ENCODE results near the gene ATP8B1. TPM values are rescaled to one million over a fixed set of nuclear protein-coding genes. Genes with fewer than 3 reads are reported as not detected.

ATP8B1 gene
- total RNA-seq, 4 donors from 2014 or later, result 1.6 to 4.2 (median 2.6) TPM

- intact Hi-C loops (cut with DNase I; ENCODE audit: low total_unique reads) (no loop called here), in situ Hi-C loops (cut with MboI; ENCODE audit: low sequenced_read_pairs in 4 of 4) (no loop called here)
- H3K4me1 ChIP-seq, result peaks cover 10 to 11% of the 10 kb centered on the region in 2 donors
- no peak overlapping the region for H3K4me3 ChIP-seq
- H3K9me3 ChIP-seq, result no peaks in the 10 kb centered on the region
- no peak overlapping the region for H3K27ac ChIP-seq
- no peaks in the 10 kb centered on the region for H3K36me3 ChIP-seq
- no peak for TF ChIP-seq CTCF (IDR thresholded peaks at IDR 0.05 in 4 of 5, conservative IDR thresholded peaks at IDR 0.05 in 1 of 5)
- TF ChIP-seq POLR2A (IDR thresholded peaks at IDR 0.05), result no peak
- DNase-seq (no peak), ATAC-seq (no peak)
- no peaks in the 10 kb centered on the region for H3K27me3 ChIP-seq
Measured at GRCh38 chr18:57708288-57708687, 94.8 kb downstream of the ATP8B1 start.

- no peak for DNase-seq
- no peak for ATAC-seq
- Histone ChIP-seq H3K9me3 (no peaks in the 10 kb centered on the region), H3K36me3 (no peaks in the 10 kb centered on the region), H3K4me3 (no peak overlapping the region), H3K27ac (no peak overlapping the region), H3K27me3 (no peaks in the 10 kb centered on the region), H3K4me1 (no peaks in the 10 kb centered on the region)
- no peak for TF ChIP-seq CTCF (IDR thresholded peaks at IDR 0.05 in 4 of 5, conservative IDR thresholded peaks at IDR 0.05 in 1 of 5)
- no peak for TF ChIP-seq POLR2A (IDR thresholded peaks at IDR 0.05)
- in situ Hi-C loops (cut with MboI; ENCODE audit: low sequenced_read_pairs in 4 of 4), result no loop called here
- intact Hi-C loops (cut with DNase I; ENCODE audit: low total_unique reads), result no loop called here
Measured at GRCh38 chr18:57705832-57706595, 97.1 kb downstream of the ATP8B1 start.

- no peak for ATAC-seq
- Histone ChIP-seq H3K27ac (no peak overlapping the region), H3K9me3 (no peaks in the 10 kb centered on the region), H3K4me1 (no peaks in the 10 kb centered on the region), H3K36me3 (no peaks in the 10 kb centered on the region), H3K4me3 (no peak overlapping the region), H3K27me3 (no peaks in the 10 kb centered on the region)
- intact Hi-C loops (cut with DNase I; ENCODE audit: low total_unique reads), result no loop called here
- no peak for DNase-seq
- TF ChIP-seq POLR2A (IDR thresholded peaks at IDR 0.05) (no peak), CTCF (IDR thresholded peaks at IDR 0.05 in 4 of 5, conservative IDR thresholded peaks at IDR 0.05 in 1 of 5) (no peak)
- in situ Hi-C loops (cut with MboI; ENCODE audit: low sequenced_read_pairs in 4 of 4), result no loop called here
Measured at GRCh38 chr18:57705011-57705410, 98.1 kb downstream of the ATP8B1 start.

GRCh38 chr18:57698571-57699276 lies 104.4 kb downstream of the ATP8B1 start:
- H3K36me3 ChIP-seq, result no peaks in the 10 kb centered on the region
- no peak for TF ChIP-seq CTCF (IDR thresholded peaks at IDR 0.05 in 4 of 5, conservative IDR thresholded peaks at IDR 0.05 in 1 of 5)
- TF ChIP-seq POLR2A (IDR thresholded peaks at IDR 0.05), result no peak
- H3K9me3 ChIP-seq, result no peaks in the 10 kb centered on the region
- no peak for DNase-seq
- peak overlapping the region in 1 of 4 donors; percentile 12 for H3K4me3 ChIP-seq
- peak; percentile 91 to 94 for ATAC-seq
- peak overlapping the region; percentile 46 to 74 (median 58) for H3K27ac ChIP-seq
- H3K4me1 ChIP-seq, result peaks cover 11% of the 10 kb centered on the region in 2 donors
- intact Hi-C loops (cut with DNase I; ENCODE audit: low total_unique reads), result no loop called here
- in situ Hi-C loops (cut with MboI; ENCODE audit: low sequenced_read_pairs in 4 of 4), result no loop called here
- no peaks in the 10 kb centered on the region for H3K27me3 ChIP-seq

Measured in gastrocnemius medialis (tissue), 4 donors.